Thyroid gland (tissue), 4 donors: ENCODE measurements around the gene LHX8. TPM values are rescaled to one million over a fixed set of nuclear protein-coding genes. Genes with fewer than 3 reads are reported as not detected.

Experiments
- DNase-seq, 2 donors: peaks; one replicate each; pipeline ENCODE4 v3.0.0-alpha.2; 2019
- H3K27ac ChIP-seq, 3 donors: fragments of 200-600 bp; sonication (generic); 1 replicate in 2 of 3; 2 replicates in 1 of 3; pipeline ENCODE4 v1.5.1; 2016 to 2019; ENCODE audit warnings: mild to moderate bottlenecking in 1 of 3, moderate library complexity in 1 of 3
- H3K27me3 ChIP-seq: fragments of 200-600 bp; sonication (generic); one replicate; pipeline ENCODE4 v1.5.1; 2019
- H3K36me3 ChIP-seq, 2 donors: fragments of 200-600 bp; sonication (generic); one replicate each; pipeline ENCODE4 v1.5.1; 2016 to 2019
- H3K4me1 ChIP-seq, 2 donors: fragments of 200-600 bp; sonication (generic); one replicate each; pipeline ENCODE4 v1.5.1; 2017 to 2019
- H3K4me3 ChIP-seq, 3 donors: fragments of 200-600 bp; sonication (generic); replicated peaks in 1 of 3; 1 replicate in 2 of 3; 2 replicates in 1 of 3; pipeline ENCODE4 v1.5.1; 2016; ENCODE audit warnings: mild to moderate bottlenecking in 1 of 3
- H3K9me3 ChIP-seq: fragments of 200-600 bp; sonication (generic); one replicate; pipeline ENCODE4 v1.5.1; 2017
- POLR2A ChIP-seq, 2 donors: fragments of 450-650 bp; IDR thresholded peaks; one replicate each; pipeline ENCODE4 v1.6.1; 2017; ENCODE audit warnings: antibody characterized with exemption in 2 of 2, mild to moderate bottlenecking in 2 of 2, moderate library complexity in 1 of 2
- WGBS, 2 donors: methylation state at CpG; one replicate each; pipeline ENCODE4 v1.1.5; 2017; 5-methylcytosine and 5-hydroxymethylcytosine counted together
- intact Hi-C: fragments of 100-400 bp; cut with DNase I; formaldehyde crosslinking; loops from one replicate; pipeline ENCODE4 v1.15.1; 2023
- total RNA-seq, 4 donors: library from RNA; depleted of rRNA; stranded (reverse); fragments of >200 nt; gene quantifications; one replicate each; pipeline ENCODE4 v1.2.3, GENCODE V29; 2016
- TF ChIP-seq, protein P1 (sequence below), 6 experiments: fragments of 200-600 bp in 3 of 6; fragments of 450-650 bp in 3 of 6; sonication (generic) in 3 of 6; IDR thresholded peaks; one replicate each; pipeline ENCODE4 v1.5.1; 2016 to 2019; ENCODE audit warnings: antibody characterized with exemption in 6 of 6, mild to moderate bottlenecking in 2 of 6, inconsistent platforms in 1 of 6, moderate library complexity in 1 of 6

LHX8 gene
- total RNA-seq, result 1 to 10 TPM in 1 of 4 donors, under 1 TPM in 2, not detected in 1; 0.22 to 1.9 (median 0.79) TPM

DNA sequence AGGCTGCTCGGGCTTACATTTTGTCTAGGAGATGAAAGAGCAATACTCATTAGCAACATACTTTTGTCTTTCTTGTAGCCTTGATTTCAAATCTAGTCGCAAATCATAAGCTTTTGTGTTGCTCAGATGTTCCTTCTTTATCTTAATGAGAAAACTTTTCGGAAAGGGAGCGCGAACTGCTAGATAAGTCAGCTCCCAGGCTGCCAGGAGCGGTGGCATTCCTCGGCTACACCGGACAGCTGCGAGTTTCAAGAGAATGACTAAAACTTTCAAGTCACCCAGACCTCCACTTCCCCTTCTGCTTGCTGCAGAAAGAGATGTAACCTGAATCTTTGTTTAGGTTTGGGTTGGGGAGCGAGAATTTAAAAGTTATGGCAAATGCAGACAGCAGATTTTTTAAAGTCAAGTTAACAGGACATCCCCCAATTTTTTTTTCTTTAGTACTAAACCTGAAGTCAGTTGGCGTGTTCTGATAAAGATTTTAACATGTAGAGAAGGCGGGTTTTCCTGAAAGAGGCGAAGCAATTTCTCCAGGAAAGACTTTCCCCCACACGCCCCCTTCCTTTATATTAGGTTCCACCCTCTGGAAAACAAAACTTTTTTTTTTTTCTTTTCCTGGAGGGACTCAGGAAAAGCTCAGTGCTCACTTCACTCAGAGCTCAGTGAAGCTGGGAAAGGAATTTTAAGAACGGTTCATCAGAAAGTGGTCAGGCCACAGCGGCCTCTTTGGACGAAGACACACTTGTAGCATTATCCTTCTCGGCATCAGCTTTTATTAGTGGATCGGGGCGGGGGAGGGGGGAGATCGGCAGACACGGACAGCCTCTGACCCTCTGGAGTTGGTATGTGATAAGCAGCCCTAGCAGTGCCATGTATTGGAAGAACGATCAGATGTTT, at the start of gene LHX8:
Gene LHX8, plus strand, starts transcription at position 639 of the 897 bp plus-strand sequence. CDS start 2,227 bp downstream, outside the sequence.
- no peak for TF ChIP-seq POLR2A (IDR thresholded peaks at IDR 0.05)
- TF ChIP-seq, protein P1, sequence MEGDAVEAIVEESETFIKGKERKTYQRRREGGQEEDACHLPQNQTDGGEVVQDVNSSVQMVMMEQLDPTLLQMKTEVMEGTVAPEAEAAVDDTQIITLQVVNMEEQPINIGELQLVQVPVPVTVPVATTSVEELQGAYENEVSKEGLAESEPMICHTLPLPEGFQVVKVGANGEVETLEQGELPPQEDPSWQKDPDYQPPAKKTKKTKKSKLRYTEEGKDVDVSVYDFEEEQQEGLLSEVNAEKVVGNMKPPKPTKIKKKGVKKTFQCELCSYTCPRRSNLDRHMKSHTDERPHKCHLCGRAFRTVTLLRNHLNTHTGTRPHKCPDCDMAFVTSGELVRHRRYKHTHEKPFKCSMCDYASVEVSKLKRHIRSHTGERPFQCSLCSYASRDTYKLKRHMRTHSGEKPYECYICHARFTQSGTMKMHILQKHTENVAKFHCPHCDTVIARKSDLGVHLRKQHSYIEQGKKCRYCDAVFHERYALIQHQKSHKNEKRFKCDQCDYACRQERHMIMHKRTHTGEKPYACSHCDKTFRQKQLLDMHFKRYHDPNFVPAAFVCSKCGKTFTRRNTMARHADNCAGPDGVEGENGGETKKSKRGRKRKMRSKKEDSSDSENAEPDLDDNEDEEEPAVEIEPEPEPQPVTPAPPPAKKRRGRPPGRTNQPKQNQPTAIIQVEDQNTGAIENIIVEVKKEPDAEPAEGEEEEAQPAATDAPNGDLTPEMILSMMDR (IDR thresholded peaks at IDR 0.05), result no peak
- Histone ChIP-seq H3K27me3 (peaks cover 67% of the 10 kb centered on the region), H3K27ac (no peak within 1 kb of the TSS), H3K4me3 (peak within 1 kb of the TSS in 2 of 3 donors; percentile 11 to 28), H3K9me3 (no peaks in the 10 kb centered on the region), H3K4me1 (peaks cover 12 to 23% of the 10 kb centered on the region in 2 donors), H3K36me3 (no peaks in the 10 kb centered on the region)
- WGBS, 2 donors, result 16 to 23% methylated on average over 22 to 23 of the region's 23 CpGs
- DNase-seq, result no peak
- intact Hi-C loops, result no loop called here

GRCh38 chr1:75085931-75086330, 48.3 kb upstream of the LHX8 start:
- intact Hi-C loops, result no loop called here
- H3K4me1 ChIP-seq, result no peaks in the 10 kb centered on the region
- TF ChIP-seq POLR2A (IDR thresholded peaks at IDR 0.05), result no peak
- TF ChIP-seq, protein P1 (IDR thresholded peaks at IDR 0.05), result no peak
- H3K27ac ChIP-seq, result no peak overlapping the region
- H3K36me3 ChIP-seq, result no peaks in the 10 kb centered on the region
- no peaks in the 10 kb centered on the region for H3K27me3 ChIP-seq
- H3K4me3 ChIP-seq, result no peak overlapping the region
- WGBS, 2 donors, result 53 to 61% methylated on average over 1 of the region's 1 CpG
- DNase-seq, result no peak
- no peaks in the 10 kb centered on the region for H3K9me3 ChIP-seq

DNA sequence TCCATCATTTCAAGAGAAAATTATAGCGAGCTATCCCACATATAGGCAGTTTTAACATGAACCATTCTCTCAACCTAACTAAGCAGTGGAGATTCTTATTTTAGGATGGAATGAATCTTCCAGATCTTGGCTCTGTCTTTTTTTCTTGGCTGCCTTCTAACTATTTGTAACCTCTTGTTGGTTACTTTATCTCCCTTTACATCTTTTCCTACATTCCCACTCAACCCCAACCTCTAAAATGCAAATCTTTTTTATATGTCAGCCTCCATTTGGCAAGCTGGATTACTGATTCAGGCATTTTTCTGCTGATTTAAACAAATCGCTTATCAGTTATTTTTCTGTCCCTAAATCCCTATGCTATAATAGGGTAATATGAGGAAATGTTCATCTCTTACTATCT, 46.9 kb upstream of the LHX8 start:
- WGBS, 2 donors, result 82% methylated on average over 2 of the region's 2 CpGs
- Histone ChIP-seq H3K4me1 (no peaks in the 10 kb centered on the region), H3K27me3 (no peaks in the 10 kb centered on the region), H3K27ac (no peak overlapping the region), H3K4me3 (no peak overlapping the region), H3K9me3 (no peaks in the 10 kb centered on the region), H3K36me3 (no peaks in the 10 kb centered on the region)
- intact Hi-C loops, result no loop called here
- no peak for DNase-seq
- no peak for TF ChIP-seq POLR2A (IDR thresholded peaks at IDR 0.05)
- TF ChIP-seq, protein P1 (IDR thresholded peaks at IDR 0.05), result no peak

DNA sequence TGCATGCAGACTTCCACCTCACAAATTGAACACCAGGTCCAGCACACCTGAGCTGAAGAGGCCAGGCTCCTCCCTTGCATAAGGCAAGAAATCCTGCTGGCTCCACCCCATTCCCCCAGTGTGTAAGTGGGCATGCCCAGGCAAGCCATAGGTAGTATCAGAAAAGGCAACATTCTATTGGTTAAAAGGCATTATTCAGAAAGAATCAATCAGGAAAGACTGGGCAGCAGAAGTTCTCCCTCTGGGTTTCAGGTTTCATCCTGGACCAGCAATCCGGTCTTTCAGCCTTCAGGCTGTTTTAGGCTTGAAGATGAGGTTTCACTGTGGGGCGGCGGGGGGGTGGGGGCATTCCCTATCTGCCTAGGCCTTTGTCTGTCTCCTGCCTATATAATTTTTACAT, 42.0 kb upstream of the LHX8 start:
- H3K4me3 ChIP-seq, result no peak overlapping the region
- 58 to 65% methylated on average over 3 of the region's 3 CpGs for WGBS, 2 donors
- H3K27ac ChIP-seq, result no peak overlapping the region
- H3K9me3 ChIP-seq, result no peaks in the 10 kb centered on the region
- H3K36me3 ChIP-seq, result no peaks in the 10 kb centered on the region
- no peak for TF ChIP-seq POLR2A (IDR thresholded peaks at IDR 0.05)
- TF ChIP-seq, protein P1 (IDR thresholded peaks at IDR 0.05), result no peak
- intact Hi-C loops, result no loop called here
- no peak for DNase-seq
- H3K4me1 ChIP-seq, result no peaks in the 10 kb centered on the region
- H3K27me3 ChIP-seq, result no peaks in the 10 kb centered on the region

GRCh38 chr1:75097654-75098053, 36.5 kb upstream of the LHX8 start:
- H3K27me3 ChIP-seq, result no peaks in the 10 kb centered on the region
- TF ChIP-seq POLR2A (IDR thresholded peaks at IDR 0.05), result no peak
- TF ChIP-seq, protein P1 (IDR thresholded peaks at IDR 0.05), result no peak
- H3K4me3 ChIP-seq, result no peak overlapping the region
- DNase-seq, result peak; percentile 7 to 51
- H3K27ac ChIP-seq, result no peak overlapping the region
- WGBS, 2 donors, result 47 to 60% methylated on average over 1 of the region's 1 CpG
- intact Hi-C loops, result no loop called here
- H3K36me3 ChIP-seq, result no peaks in the 10 kb centered on the region
- no peaks in the 10 kb centered on the region for H3K9me3 ChIP-seq
- no peaks in the 10 kb centered on the region for H3K4me1 ChIP-seq
